DND-41 (cell line): Measurements from ENCODE around the gene TAF1B.

Source experiments
- EZH2 ChIP-seq: IDR thresholded peaks from 3 replicates; pipeline ENCODE4 v1.6.1; 2012; ENCODE audit warnings: borderline replicate concordance, low read depth, mild to moderate bottlenecking, moderate library complexity, low read length, inconsistent platforms; ENCODE audit not compliant: severe bottlenecking
- TF ChIP-seq, protein P1 (sequence below): IDR thresholded peaks from 2 replicates; pipeline ENCODE4 v1.5.1; 2012; ENCODE audit warnings: borderline replicate concordance, low read length, moderate library complexity, mild to moderate bottlenecking; ENCODE audit not compliant: poor library complexity, severe bottlenecking; ENCODE audit errors: extremely low read depth

DNA sequence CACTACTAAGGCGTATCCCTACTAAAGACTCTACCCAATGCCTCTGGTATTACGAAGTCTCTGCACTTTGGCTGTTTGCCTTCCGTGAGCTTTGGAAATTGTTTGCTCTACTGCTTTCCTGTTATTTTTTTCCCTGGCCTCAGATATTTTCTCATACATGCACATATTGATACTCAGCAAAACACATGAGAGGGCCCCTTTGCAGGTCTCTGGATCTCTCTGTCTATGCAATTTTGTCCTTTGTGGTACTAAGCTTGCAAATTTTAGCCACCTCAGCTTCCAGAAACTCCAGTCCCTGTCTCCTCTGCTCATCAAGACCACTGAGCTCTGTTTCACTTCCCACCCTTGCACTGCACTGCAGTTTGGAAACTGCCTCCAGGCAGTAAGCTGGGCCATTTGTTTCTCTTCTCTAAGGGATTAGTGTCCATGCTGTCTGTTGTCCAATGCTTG lies 46.6 kb downstream of the TAF1B start:
- TF ChIP-seq EZH2, result no peak
- TF ChIP-seq, protein P1, sequence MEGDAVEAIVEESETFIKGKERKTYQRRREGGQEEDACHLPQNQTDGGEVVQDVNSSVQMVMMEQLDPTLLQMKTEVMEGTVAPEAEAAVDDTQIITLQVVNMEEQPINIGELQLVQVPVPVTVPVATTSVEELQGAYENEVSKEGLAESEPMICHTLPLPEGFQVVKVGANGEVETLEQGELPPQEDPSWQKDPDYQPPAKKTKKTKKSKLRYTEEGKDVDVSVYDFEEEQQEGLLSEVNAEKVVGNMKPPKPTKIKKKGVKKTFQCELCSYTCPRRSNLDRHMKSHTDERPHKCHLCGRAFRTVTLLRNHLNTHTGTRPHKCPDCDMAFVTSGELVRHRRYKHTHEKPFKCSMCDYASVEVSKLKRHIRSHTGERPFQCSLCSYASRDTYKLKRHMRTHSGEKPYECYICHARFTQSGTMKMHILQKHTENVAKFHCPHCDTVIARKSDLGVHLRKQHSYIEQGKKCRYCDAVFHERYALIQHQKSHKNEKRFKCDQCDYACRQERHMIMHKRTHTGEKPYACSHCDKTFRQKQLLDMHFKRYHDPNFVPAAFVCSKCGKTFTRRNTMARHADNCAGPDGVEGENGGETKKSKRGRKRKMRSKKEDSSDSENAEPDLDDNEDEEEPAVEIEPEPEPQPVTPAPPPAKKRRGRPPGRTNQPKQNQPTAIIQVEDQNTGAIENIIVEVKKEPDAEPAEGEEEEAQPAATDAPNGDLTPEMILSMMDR, result no peak
